ENCODE results near the gene HSPB9. TPM values are rescaled to one million over a fixed set of nuclear protein-coding genes. Genes with fewer than 3 reads are reported as not detected.

Gene HSPB9
- total and polyA plus RNA-seq, 2 donors, result 0.05 to 0.23 TPM

GRCh38 chr17:42124256-42124655 is 1.7 kb downstream of the HSPB9 start:
- H3K4me3 ChIP-seq (ENCODE audit: low read length in 2 of 2), result no peak overlapping the region
- no peak overlapping the region for H3K27ac ChIP-seq (ENCODE audit: low read depth in 1 of 2, low read length in 1 of 2)
- peaks cover 4 to 16% of the 10 kb centered on the region in 2 donors for H3K4me1 ChIP-seq (ENCODE audit: control insufficient read depth in 2 of 2, insufficient read depth in 2 of 2, low read length in 2 of 2)
- no peak for DNase-seq (ENCODE audit: low read depth in 6 of 9, low spot score in 9 of 9)
- H3K36me3 ChIP-seq (ENCODE audit: control insufficient read depth in 2 of 2, insufficient read depth in 2 of 2, low read length in 1 of 2), result peaks cover 42 to 47% of the 10 kb centered on the region in 2 donors
- WGBS, result 99% methylated on average over 3 of the region's 3 CpGs
- no peaks in the 10 kb centered on the region for H3K9me3 ChIP-seq (ENCODE audit: control insufficient read depth in 2 of 2, insufficient read depth in 1 of 2, low read length in 1 of 2)
- no peaks in the 10 kb centered on the region for H3K27me3 ChIP-seq (ENCODE audit: control insufficient read depth in 2 of 2, insufficient read depth in 1 of 2, low read length in 1 of 2)

GRCh38 chr17:42125565-42125964 is 3.0 kb downstream of the HSPB9 start:
- H3K36me3 ChIP-seq (ENCODE audit: control insufficient read depth in 2 of 2, insufficient read depth in 2 of 2, low read length in 1 of 2), result peaks cover 55 to 60% of the 10 kb centered on the region in 2 donors
- no peak overlapping the region for H3K4me3 ChIP-seq (ENCODE audit: low read length in 2 of 2)
- H3K4me1 ChIP-seq (ENCODE audit: control insufficient read depth in 2 of 2, insufficient read depth in 2 of 2, low read length in 2 of 2), result peaks cover 4 to 9% of the 10 kb centered on the region in 2 donors
- H3K27ac ChIP-seq (ENCODE audit: low read depth in 1 of 2, low read length in 1 of 2), result no peak overlapping the region
- H3K9me3 ChIP-seq (ENCODE audit: control insufficient read depth in 2 of 2, insufficient read depth in 1 of 2, low read length in 1 of 2), result no peaks in the 10 kb centered on the region
- H3K27me3 ChIP-seq (ENCODE audit: control insufficient read depth in 2 of 2, insufficient read depth in 1 of 2, low read length in 1 of 2), result no peaks in the 10 kb centered on the region
- 98% methylated on average over 12 of the region's 12 CpGs for WGBS
- DNase-seq (ENCODE audit: low read depth in 6 of 9, low spot score in 9 of 9), result no peak

- no peaks in the 10 kb centered on the region for H3K27me3 ChIP-seq (ENCODE audit: control insufficient read depth in 2 of 2, insufficient read depth in 1 of 2, low read length in 1 of 2)
- peaks cover 4 to 5% of the 10 kb centered on the region in 2 donors for H3K4me1 ChIP-seq (ENCODE audit: control insufficient read depth in 2 of 2, insufficient read depth in 2 of 2, low read length in 2 of 2)
- no peak overlapping the region for H3K27ac ChIP-seq (ENCODE audit: low read depth in 1 of 2, low read length in 1 of 2)
- WGBS, result 93% methylated on average over 3 of the region's 3 CpGs
- no peak for DNase-seq (ENCODE audit: low read depth in 6 of 9, low spot score in 9 of 9)
- no peaks in the 10 kb centered on the region for H3K9me3 ChIP-seq (ENCODE audit: control insufficient read depth in 2 of 2, insufficient read depth in 1 of 2, low read length in 1 of 2)
- H3K4me3 ChIP-seq (ENCODE audit: low read length in 2 of 2), result no peak overlapping the region
- peaks cover 65 to 71% of the 10 kb centered on the region in 2 donors for H3K36me3 ChIP-seq (ENCODE audit: control insufficient read depth in 2 of 2, insufficient read depth in 2 of 2, low read length in 1 of 2)
These were observed 4.2 kb downstream of the HSPB9 start for GRCh38 chr17:42126836-42127235.

- Histone ChIP-seq H3K4me3 (ENCODE audit: low read length in 2 of 2) (no peak overlapping the region), H3K27ac (ENCODE audit: low read depth in 1 of 2, low read length in 1 of 2) (no peak overlapping the region), H3K27me3 (ENCODE audit: control insufficient read depth in 2 of 2, insufficient read depth in 1 of 2, low read length in 1 of 2) (no peaks in the 10 kb centered on the region), H3K9me3 (ENCODE audit: control insufficient read depth in 2 of 2, insufficient read depth in 1 of 2, low read length in 1 of 2) (no peaks in the 10 kb centered on the region), H3K36me3 (ENCODE audit: control insufficient read depth in 2 of 2, insufficient read depth in 2 of 2, low read length in 1 of 2) (peaks cover 65 to 72% of the 10 kb centered on the region in 2 donors), H3K4me1 (ENCODE audit: control insufficient read depth in 2 of 2, insufficient read depth in 2 of 2, low read length in 2 of 2) (peaks cover 9 to 11% of the 10 kb centered on the region in 2 donors)
- no peak for DNase-seq (ENCODE audit: low read depth in 6 of 9, low spot score in 9 of 9)
- 90% methylated on average over 6 of the region's 6 CpGs for WGBS
These were observed 4.8 kb downstream of the HSPB9 start for GRCh38 chr17:42127414-42127813.

- Histone ChIP-seq H3K4me3 (ENCODE audit: low read length in 2 of 2) (no peak overlapping the region), H3K27me3 (ENCODE audit: control insufficient read depth in 2 of 2, insufficient read depth in 1 of 2, low read length in 1 of 2) (no peaks in the 10 kb centered on the region), H3K36me3 (ENCODE audit: control insufficient read depth in 2 of 2, insufficient read depth in 2 of 2, low read length in 1 of 2) (peaks cover 59 to 72% of the 10 kb centered on the region in 2 donors), H3K9me3 (ENCODE audit: control insufficient read depth in 2 of 2, insufficient read depth in 1 of 2, low read length in 1 of 2) (no peaks in the 10 kb centered on the region), H3K27ac (ENCODE audit: low read depth in 1 of 2, low read length in 1 of 2) (no peak overlapping the region), H3K4me1 (ENCODE audit: control insufficient read depth in 2 of 2, insufficient read depth in 2 of 2, low read length in 2 of 2) (peaks cover 26 to 28% of the 10 kb centered on the region in 2 donors)
- 97% methylated on average over 8 of the region's 8 CpGs for WGBS
- DNase-seq (ENCODE audit: low read depth in 6 of 9, low spot score in 9 of 9), result no peak
These were observed 6.7 kb downstream of the HSPB9 start for GRCh38 chr17:42129109-42129837.

DNA sequence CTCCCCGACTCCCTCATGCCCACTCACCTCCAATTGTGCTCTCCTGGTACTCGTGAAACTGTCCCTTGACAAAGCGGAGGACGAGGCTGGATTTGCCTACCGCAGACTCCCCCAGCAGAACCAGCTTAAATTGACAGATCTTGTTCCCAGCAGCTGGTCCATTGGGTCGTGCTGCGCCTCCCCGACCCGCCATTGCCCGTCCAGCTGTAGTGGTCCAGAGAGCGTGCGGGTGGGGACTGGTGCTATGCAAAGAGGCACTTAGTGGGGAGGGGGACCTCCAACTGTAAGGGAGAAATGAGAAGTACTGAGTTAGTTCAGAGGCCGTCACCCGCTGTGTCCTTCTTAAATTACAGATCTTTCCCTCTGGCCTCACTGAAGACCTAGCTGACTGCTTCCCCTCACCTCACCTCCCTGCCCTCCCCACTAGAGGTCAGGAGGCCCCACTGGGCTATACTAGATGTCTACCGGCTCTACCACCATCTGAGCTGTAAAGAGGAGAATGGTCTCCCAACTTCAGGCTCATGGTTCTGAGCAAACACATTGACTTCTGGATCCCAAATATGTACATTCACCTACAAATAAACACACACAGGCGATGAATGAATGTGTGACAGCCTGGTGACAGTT is 7.8 kb downstream of the HSPB9 start:
- WGBS, result 98% methylated on average over 16 of the region's 16 CpGs
- no peak overlapping the region for H3K4me3 ChIP-seq (ENCODE audit: low read length in 2 of 2)
- H3K27ac ChIP-seq (ENCODE audit: low read depth in 1 of 2, low read length in 1 of 2), result no peak overlapping the region
- peaks cover 29 to 33% of the 10 kb centered on the region in 2 donors for H3K4me1 ChIP-seq (ENCODE audit: control insufficient read depth in 2 of 2, insufficient read depth in 2 of 2, low read length in 2 of 2)
- no peak for DNase-seq (ENCODE audit: low read depth in 6 of 9, low spot score in 9 of 9)
- H3K27me3 ChIP-seq (ENCODE audit: control insufficient read depth in 2 of 2, insufficient read depth in 1 of 2, low read length in 1 of 2), result no peaks in the 10 kb centered on the region
- H3K36me3 ChIP-seq (ENCODE audit: control insufficient read depth in 2 of 2, insufficient read depth in 2 of 2, low read length in 1 of 2), result peaks cover 50 to 71% of the 10 kb centered on the region in 2 donors
- no peaks in the 10 kb centered on the region for H3K9me3 ChIP-seq (ENCODE audit: control insufficient read depth in 2 of 2, insufficient read depth in 1 of 2, low read length in 1 of 2)

DNA sequence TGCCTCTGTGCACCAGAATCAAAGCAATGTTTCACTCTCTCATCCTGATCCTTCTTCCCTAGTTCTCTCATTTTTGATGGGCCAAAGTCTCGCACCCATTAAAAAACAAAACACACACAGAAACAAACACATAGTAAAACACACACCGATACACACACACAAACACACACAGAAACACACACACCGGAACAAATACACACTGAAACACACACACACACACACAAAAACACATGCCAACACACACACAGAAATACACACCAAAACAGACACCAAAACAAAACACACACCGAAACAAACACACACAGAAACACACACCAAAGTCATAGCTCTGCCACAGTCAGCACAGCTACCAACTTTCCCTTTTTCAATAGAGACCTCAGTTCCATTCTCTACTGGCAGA is 8.6 kb downstream of the HSPB9 start:
- H3K4me1 ChIP-seq (ENCODE audit: control insufficient read depth in 2 of 2, insufficient read depth in 2 of 2, low read length in 2 of 2), result peaks cover 29 to 39% of the 10 kb centered on the region in 2 donors
- no peaks in the 10 kb centered on the region for H3K9me3 ChIP-seq (ENCODE audit: control insufficient read depth in 2 of 2, insufficient read depth in 1 of 2, low read length in 1 of 2)
- peaks cover 46 to 71% of the 10 kb centered on the region in 2 donors for H3K36me3 ChIP-seq (ENCODE audit: control insufficient read depth in 2 of 2, insufficient read depth in 2 of 2, low read length in 1 of 2)
- no peak for DNase-seq (ENCODE audit: low read depth in 6 of 9, low spot score in 9 of 9)
- 98% methylated on average over 4 of the region's 4 CpGs for WGBS
- no peak overlapping the region for H3K4me3 ChIP-seq (ENCODE audit: low read length in 2 of 2)
- no peak overlapping the region for H3K27ac ChIP-seq (ENCODE audit: low read depth in 1 of 2, low read length in 1 of 2)
- H3K27me3 ChIP-seq (ENCODE audit: control insufficient read depth in 2 of 2, insufficient read depth in 1 of 2, low read length in 1 of 2), result no peaks in the 10 kb centered on the region

GRCh38 chr17:42131981-42132432 is 9.4 kb downstream of the HSPB9 start:
- H3K4me1 ChIP-seq (ENCODE audit: control insufficient read depth in 2 of 2, insufficient read depth in 2 of 2, low read length in 2 of 2), result peaks cover 29 to 40% of the 10 kb centered on the region in 2 donors
- H3K27me3 ChIP-seq (ENCODE audit: control insufficient read depth in 2 of 2, insufficient read depth in 1 of 2, low read length in 1 of 2), result no peaks in the 10 kb centered on the region
- no peak for DNase-seq (ENCODE audit: low read depth in 6 of 9, low spot score in 9 of 9)
- peaks cover 47 to 72% of the 10 kb centered on the region in 2 donors for H3K36me3 ChIP-seq (ENCODE audit: control insufficient read depth in 2 of 2, insufficient read depth in 2 of 2, low read length in 1 of 2)
- no peaks in the 10 kb centered on the region for H3K9me3 ChIP-seq (ENCODE audit: control insufficient read depth in 2 of 2, insufficient read depth in 1 of 2, low read length in 1 of 2)
- no peak overlapping the region for H3K27ac ChIP-seq (ENCODE audit: low read depth in 1 of 2, low read length in 1 of 2)
- 56% methylated on average over 4 of the region's 4 CpGs for WGBS
- no peak overlapping the region for H3K4me3 ChIP-seq (ENCODE audit: low read length in 2 of 2)

GRCh38 chr17:42132941-42133340 is 10.3 kb downstream of the HSPB9 start:
- Histone ChIP-seq H3K27ac (ENCODE audit: low read depth in 1 of 2, low read length in 1 of 2) (peak overlapping the region; percentile 44 to 80), H3K4me3 (ENCODE audit: low read length in 2 of 2) (no peak overlapping the region), H3K9me3 (ENCODE audit: control insufficient read depth in 2 of 2, insufficient read depth in 1 of 2, low read length in 1 of 2) (no peaks in the 10 kb centered on the region), H3K27me3 (ENCODE audit: control insufficient read depth in 2 of 2, insufficient read depth in 1 of 2, low read length in 1 of 2) (no peaks in the 10 kb centered on the region), H3K36me3 (ENCODE audit: control insufficient read depth in 2 of 2, insufficient read depth in 2 of 2, low read length in 1 of 2) (peaks cover 43 to 62% of the 10 kb centered on the region in 2 donors), H3K4me1 (ENCODE audit: control insufficient read depth in 2 of 2, insufficient read depth in 2 of 2, low read length in 2 of 2) (peaks cover 29 to 40% of the 10 kb centered on the region in 2 donors)
- DNase-seq (ENCODE audit: low read depth in 6 of 9, low spot score in 9 of 9), result no peak
- 11% methylated on average over 3 of the region's 3 CpGs for WGBS

Measured in thymus (tissue), 11 donors.